DND-41 (cell line): Measurements from ENCODE around the gene TMED4.

Experiments
- EZH2 ChIP-seq: IDR thresholded peaks from 3 replicates; pipeline ENCODE4 v1.6.1; 2012; ENCODE audit warnings: borderline replicate concordance, low read depth, mild to moderate bottlenecking, moderate library complexity, low read length, inconsistent platforms; ENCODE audit not compliant: severe bottlenecking
- TF ChIP-seq, protein P1 (sequence below): IDR thresholded peaks from 2 replicates; pipeline ENCODE4 v1.5.1; 2012; ENCODE audit warnings: borderline replicate concordance, low read length, moderate library complexity, mild to moderate bottlenecking; ENCODE audit not compliant: poor library complexity, severe bottlenecking; ENCODE audit errors: extremely low read depth

DNA sequence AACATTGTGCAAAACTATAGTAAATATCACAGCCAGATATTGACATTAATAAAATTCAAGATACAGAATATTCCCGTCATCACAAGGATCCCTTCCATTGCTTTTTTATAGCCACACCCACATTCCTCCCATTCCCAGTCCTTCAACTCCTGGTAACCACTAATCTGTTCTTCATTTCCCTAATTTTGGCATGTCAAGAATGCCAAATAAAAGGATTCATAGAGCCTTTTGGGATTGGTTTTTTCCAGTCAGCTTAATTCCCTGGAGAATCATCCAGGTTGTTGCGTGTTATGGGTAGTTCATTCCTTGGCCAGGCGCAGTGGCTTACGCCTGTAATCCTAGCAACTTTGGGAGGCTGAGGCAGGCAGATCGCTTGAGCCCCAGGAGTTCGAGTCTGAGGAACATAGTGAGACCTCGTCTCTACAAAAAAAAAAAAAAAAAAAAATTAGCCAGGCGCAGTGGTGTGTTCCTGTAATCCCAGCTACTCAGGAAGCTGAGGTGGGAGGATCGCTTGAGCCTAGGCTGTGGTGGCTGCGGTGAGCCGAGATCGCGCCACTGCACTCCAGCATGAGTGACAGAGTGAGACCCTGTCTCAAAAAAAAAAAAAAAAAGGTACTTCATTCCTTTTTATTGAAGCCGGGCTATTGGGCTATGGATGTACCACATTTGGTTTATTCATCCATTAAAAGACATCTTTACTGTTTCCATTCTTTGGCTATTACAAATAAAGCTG is 27.1 kb upstream of the TMED4 start:
- TF ChIP-seq, protein P1, sequence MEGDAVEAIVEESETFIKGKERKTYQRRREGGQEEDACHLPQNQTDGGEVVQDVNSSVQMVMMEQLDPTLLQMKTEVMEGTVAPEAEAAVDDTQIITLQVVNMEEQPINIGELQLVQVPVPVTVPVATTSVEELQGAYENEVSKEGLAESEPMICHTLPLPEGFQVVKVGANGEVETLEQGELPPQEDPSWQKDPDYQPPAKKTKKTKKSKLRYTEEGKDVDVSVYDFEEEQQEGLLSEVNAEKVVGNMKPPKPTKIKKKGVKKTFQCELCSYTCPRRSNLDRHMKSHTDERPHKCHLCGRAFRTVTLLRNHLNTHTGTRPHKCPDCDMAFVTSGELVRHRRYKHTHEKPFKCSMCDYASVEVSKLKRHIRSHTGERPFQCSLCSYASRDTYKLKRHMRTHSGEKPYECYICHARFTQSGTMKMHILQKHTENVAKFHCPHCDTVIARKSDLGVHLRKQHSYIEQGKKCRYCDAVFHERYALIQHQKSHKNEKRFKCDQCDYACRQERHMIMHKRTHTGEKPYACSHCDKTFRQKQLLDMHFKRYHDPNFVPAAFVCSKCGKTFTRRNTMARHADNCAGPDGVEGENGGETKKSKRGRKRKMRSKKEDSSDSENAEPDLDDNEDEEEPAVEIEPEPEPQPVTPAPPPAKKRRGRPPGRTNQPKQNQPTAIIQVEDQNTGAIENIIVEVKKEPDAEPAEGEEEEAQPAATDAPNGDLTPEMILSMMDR: no peak
- no peak for TF ChIP-seq EZH2
